GM21528 (cell line): ENCODE data around the gene SIGLEC8.

Experiments used
- ATAC-seq: cut with Tn5 transposase; IDR thresholded peaks from one replicate; pipeline ENCODE4 v1.9.1; 2021; ENCODE audit warnings: mild to moderate bottlenecking, moderate library complexity; ENCODE audit not compliant: unreplicated experiment, low FRiP score

The SIGLEC8 gene

GRCh38 chr19:51410950-51411748 is 47.1 kb downstream of the SIGLEC8 start:
- no peak for ATAC-seq

- no peak for ATAC-seq
These were observed 50.6 kb downstream of the SIGLEC8 start for GRCh38 chr19:51407511-51408131.

GRCh38 chr19:51402117-51402516 is 56.1 kb downstream of the SIGLEC8 start:
- no peak for ATAC-seq
